PC-9 (cell line): Measurements from ENCODE around the gene LIMS2. TPM values are rescaled to one million over a fixed set of nuclear protein-coding genes. Genes with fewer than 3 reads are reported as not detected.

Experiments
- BruUV-seq: library from RNA; stranded (reverse); fragments of 400-500 nt; replicated peaks from 2 replicates; lab custom pipeline; 2021; lab: Mats Ljungman, UMichigan
- CTCF ChIA-PET: fragments of 300-600 bp; sonication (Branson Sonifier 250); formaldehyde crosslinking; loops from one replicate; lab custom pipeline; 2022; ENCODE audit warnings: antibody characterized with exemption; lab: Charles Lee
- POLR2A ChIA-PET: fragments of 300-600 bp; sonication (Branson Sonifier 250); formaldehyde crosslinking; loops from one replicate; lab custom pipeline; 2022; ENCODE audit warnings: antibody characterized with exemption; ENCODE audit not compliant: unreplicated experiment; lab: Charles Lee
- DNase-seq, 2 experiments: peaks; one replicate each; pipeline versions ENCODE4 v3.0.0 to v3.0.0-alpha.2; 2015 to 2022; ENCODE audit warnings: mixed read lengths in 1 of 2
- H2AFZ ChIP-seq: fragments of 200-600 bp; sonication (generic); 2 replicates; pipeline ENCODE4 v1.8.1; 2017; ENCODE audit warnings: antibody characterized with exemption
- H3F3A ChIP-seq: fragments of 200-600 bp; sonication (generic); 2 replicates; pipeline ENCODE4 v1.8.1; 2017; ENCODE audit warnings: antibody characterized with exemption, mild to moderate bottlenecking, low read depth; ENCODE audit not compliant: insufficient read depth
- H3K27ac ChIP-seq: fragments of 200-600 bp; sonication (generic); 2 replicates; pipeline ENCODE4 v1.6.1; 2016; ENCODE audit warnings: mixed run types
- H3K27me3 ChIP-seq: fragments of 200-600 bp; sonication (generic); 2 replicates; pipeline ENCODE4 v1.6.1; 2016; ENCODE audit warnings: low read depth, mixed run types; ENCODE audit not compliant: insufficient read depth
- H3K36me3 ChIP-seq: fragments of 200-600 bp; sonication (generic); 2 replicates; pipeline ENCODE4 v1.6.1; 2016; ENCODE audit warnings: low read depth, mixed run types
- H3K4me1 ChIP-seq: fragments of 200-600 bp; sonication (generic); replicated peaks from 2 replicates; pipeline ENCODE4 v1.6.1; 2016; ENCODE audit warnings: mixed run types; ENCODE audit not compliant: insufficient read depth
- H3K4me2 ChIP-seq: fragments of 200-600 bp; sonication (generic); 2 replicates; pipeline ENCODE4 v1.6.1; 2017; ENCODE audit warnings: mixed run types
- H3K4me3 ChIP-seq: fragments of 200-600 bp; sonication (generic); 2 replicates; pipeline ENCODE4 v1.6.1; 2016; ENCODE audit warnings: mixed run types
- H3K79me2 ChIP-seq: fragments of 200-600 bp; sonication (generic); 2 replicates; pipeline ENCODE4 v1.6.1; 2017; ENCODE audit warnings: low read depth, mixed run types
- H3K9me2 ChIP-seq: fragments of 200-600 bp; sonication (generic); 2 replicates; pipeline ENCODE4 v1.8.1; 2017; ENCODE audit warnings: mild to moderate bottlenecking; ENCODE audit not compliant: insufficient read depth
- H3K9me3 ChIP-seq: fragments of 200-600 bp; sonication (generic); 2 replicates; pipeline ENCODE4 v1.8.1; 2016; ENCODE audit warnings: low read depth; ENCODE audit not compliant: insufficient read depth
- H4K20me1 ChIP-seq: fragments of 200-600 bp; sonication (generic); 2 replicates; pipeline ENCODE4 v1.8.1; 2017; ENCODE audit not compliant: insufficient read depth
- CTCF ChIP-seq: fragments of 200-600 bp; sonication (generic); conservative IDR thresholded peaks from 2 replicates; pipeline ENCODE4 v1.6.1; 2017; ENCODE audit warnings: mixed run types, antibody characterized with exemption, mild to moderate bottlenecking, moderate library complexity
- EZH2 ChIP-seq: fragments of 200-600 bp; sonication (generic); IDR thresholded peaks from 2 replicates; pipeline ENCODE4 v1.8.0; 2017; ENCODE audit warnings: antibody characterized with exemption, low read depth
- intact Hi-C: fragments of 100-400 bp; cut with micrococcal nuclease; formaldehyde crosslinking; loops from one replicate; pipeline ENCODE4 v1.10.0; 2022; ENCODE audit not compliant: unreplicated experiment
- total RNA-seq: library from RNA; stranded (reverse); gene quantifications from 2 replicates; pipeline ENCODE4 v1.2.3, GENCODE V29; 2021

LIMS2 gene
- total RNA-seq, 1 experiment from 2014 or later, result 1.4 TPM

GRCh38 chr2:127712999-127713398 lies 37.7 kb upstream of the LIMS2 start:
- no peaks in the 10 kb centered on the region for H3K9me2 ChIP-seq
- ChIA-PET CTCF (no interaction called here), POLR2A (no interaction called here)
- H3K27me3 ChIP-seq, result no peaks in the 10 kb centered on the region
- no TSS peak for BruUV-seq
- TF ChIP-seq EZH2 (no peak), CTCF (no peak)
- no peak for DNase-seq
- H3K79me2 ChIP-seq, result no peaks in the 10 kb centered on the region
- H4K20me1 ChIP-seq, result peaks cover 5% of the 10 kb centered on the region
- no peak overlapping the region for H2AFZ ChIP-seq
- intact Hi-C loops, result no loop called here
- no peaks in the 10 kb centered on the region for H3F3A ChIP-seq
- H3K4me2 ChIP-seq, result no peak overlapping the region
- no peak overlapping the region for H3K27ac ChIP-seq
- H3K4me1 ChIP-seq, result no peaks in the 10 kb centered on the region
- no peak overlapping the region for H3K4me3 ChIP-seq
- no peaks in the 10 kb centered on the region for H3K9me3 ChIP-seq
- H3K36me3 ChIP-seq, result 0 out of 2 replicates have a peak, but pooled peaks cover 4% of the 10 kb centered on the region

- intact Hi-C loops, result no loop called here
- no TSS peak for BruUV-seq
Observed at GRCh38 chr2:127709336-127709735, 34.0 kb upstream of the LIMS2 start.

GRCh38 chr2:127707890-127708648 lies 32.7 kb upstream of the LIMS2 start:
- peaks cover 23% of the 10 kb centered on the region for H3F3A ChIP-seq
- H3K9me2 ChIP-seq, result no peaks in the 10 kb centered on the region
- CTCF ChIA-PET, result no interaction called here
- H3K27me3 ChIP-seq, result no peaks in the 10 kb centered on the region
- no peak for TF ChIP-seq CTCF
- peaks cover 18% of the 10 kb centered on the region for H3K79me2 ChIP-seq
- POLR2A ChIA-PET, result interaction anchor here (0.6 kb wide), 1 partner anchor 33 kb away, joined by 4 read pairs; the partner anchor contains the start of gene LIMS2
- H3K4me2 ChIP-seq, result no peak overlapping the region
- intact Hi-C loops, result no loop called here
- peaks cover 18% of the 10 kb centered on the region; the same call in 1 of the 2 replicates for H4K20me1 ChIP-seq
- peaks cover 20% of the 10 kb centered on the region; the same call in 1 of the 2 replicates for H3K36me3 ChIP-seq
- peaks cover 5% of the 10 kb centered on the region for H3K4me1 ChIP-seq
- no peak for DNase-seq
- BruUV-seq, result no TSS peak
- H2AFZ ChIP-seq, result no peak overlapping the region
- H3K4me3 ChIP-seq, result no peak overlapping the region
- H3K27ac ChIP-seq, result no peak overlapping the region
- no peaks in the 10 kb centered on the region for H3K9me3 ChIP-seq

More at GRCh38 chr2:127709336-127709735, 34.0 kb upstream of the LIMS2 start:
- Histone ChIP-seq H3K27ac (no peak overlapping the region), H3K4me3 (no peak overlapping the region), H2AFZ (no peak overlapping the region), H3K79me2 (peaks cover 6% of the 10 kb centered on the region; the same call in 1 of the 2 replicates), H3K9me2 (no peaks in the 10 kb centered on the region), H3K27me3 (no peaks in the 10 kb centered on the region), H3K9me3 (no peaks in the 10 kb centered on the region), H3K36me3 (0 out of 2 replicates have a peak, but pooled peaks cover 16% of the 10 kb centered on the region), H4K20me1 (peaks cover 12% of the 10 kb centered on the region; the same call in 1 of the 2 replicates), H3F3A (peaks cover 23% of the 10 kb centered on the region), H3K4me2 (no peak overlapping the region), H3K4me1 (no peaks in the 10 kb centered on the region)
- TF ChIP-seq EZH2 (no peak), CTCF (no peak)
- ChIA-PET CTCF (no interaction called here), POLR2A (no interaction called here)
- DNase-seq, result no peak
